HG03139 (cell line): ENCODE results near the gene OLFM4.
"Not testable (repeated sequence)": the region's sequence is repeated elsewhere in the genome, so short reads cannot be mapped to it uniquely, and the experiment has no call there.

Experiments
- ATAC-seq: cut with Tn5 transposase; IDR thresholded peaks from one replicate; pipeline ENCODE4 v1.9.1; 2021; ENCODE audit not compliant: unreplicated experiment

The OLFM4 gene

DNA sequence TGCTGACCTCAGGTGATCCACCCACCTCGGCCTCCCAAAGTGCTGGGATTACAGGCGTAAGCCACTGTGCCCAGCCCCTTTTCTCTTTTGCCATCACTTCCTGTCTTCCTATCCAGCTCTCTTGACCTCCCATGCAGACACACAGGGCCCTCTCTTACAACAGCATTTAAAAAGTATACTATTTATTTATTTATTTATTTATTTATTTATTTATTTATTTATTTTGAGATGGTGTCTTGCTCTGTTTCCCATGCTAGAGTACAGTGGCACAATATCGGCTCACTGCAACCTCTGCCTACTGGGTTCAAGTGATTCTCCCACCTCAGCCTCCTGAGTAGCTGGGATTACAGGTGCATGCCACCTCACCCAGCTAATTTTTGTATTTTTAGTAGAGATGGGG lies 14.6 kb upstream of the OLFM4 start:
- not testable (repeated sequence) for ATAC-seq

DNA sequence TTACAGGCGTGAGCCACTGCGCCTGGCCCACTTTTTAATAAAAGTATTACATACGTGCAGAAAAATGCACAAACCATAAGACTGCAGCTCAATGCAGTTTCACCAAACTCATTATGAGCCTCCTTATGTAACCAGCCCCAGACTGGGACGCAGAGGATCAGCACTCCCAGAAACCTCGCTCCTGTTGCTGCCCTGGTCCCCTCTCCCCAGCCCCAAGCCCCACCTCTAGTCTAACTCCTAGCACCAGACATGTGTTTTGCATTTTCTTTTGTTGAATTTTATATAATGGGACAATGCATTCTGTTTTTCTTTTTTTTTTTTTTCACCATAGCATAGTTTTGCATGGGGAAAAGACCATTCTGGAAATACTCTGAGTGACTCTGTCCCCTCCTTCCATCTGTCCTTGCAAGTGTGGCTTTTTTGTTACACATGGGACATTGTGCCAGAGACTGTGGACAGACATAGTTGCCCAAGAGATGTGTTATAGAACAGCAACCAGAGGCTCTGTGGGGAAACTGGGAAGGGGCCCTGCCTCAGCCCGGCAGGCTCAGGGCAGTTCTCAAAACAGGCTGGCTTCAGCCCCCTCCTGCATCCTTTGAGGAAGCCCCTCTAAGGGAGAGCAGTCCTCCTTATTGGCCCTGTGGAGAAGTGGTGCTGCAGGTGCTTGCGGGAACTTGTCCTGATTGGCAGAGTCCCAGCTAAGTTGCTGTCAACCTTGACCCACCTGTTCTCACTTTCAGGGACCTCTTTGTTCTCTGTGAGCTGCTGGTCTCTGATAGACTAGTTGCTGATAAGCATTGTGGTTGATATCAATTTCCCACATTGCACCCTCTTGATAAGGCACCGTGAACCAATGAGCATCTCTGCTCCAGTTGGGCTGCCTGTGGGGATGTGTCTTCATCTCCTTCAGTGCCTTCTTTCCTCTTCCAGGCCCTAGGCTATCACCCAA lies 13.8 kb upstream of the OLFM4 start:
- ATAC-seq: no peak

DNA sequence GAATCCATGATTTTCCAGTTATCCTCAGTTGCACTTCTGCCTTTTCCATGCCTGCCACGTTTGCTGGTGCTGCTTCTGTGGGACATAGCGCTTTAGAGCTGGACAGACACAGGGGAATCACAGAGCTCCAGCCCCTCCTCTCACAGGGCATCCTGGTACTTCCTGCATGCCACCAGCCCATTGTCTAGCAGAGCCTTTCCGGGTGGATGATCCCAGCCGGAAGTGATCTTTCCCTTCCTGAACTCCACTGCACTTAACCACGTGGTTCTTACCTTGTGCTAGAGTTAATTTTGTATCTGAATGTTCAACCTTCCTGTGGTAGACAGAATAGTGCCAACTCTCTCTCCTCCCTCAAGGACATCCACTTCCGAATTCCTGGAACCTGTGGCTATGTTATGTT lies 12.6 kb upstream of the OLFM4 start:
- ATAC-seq: no peak

DNA sequence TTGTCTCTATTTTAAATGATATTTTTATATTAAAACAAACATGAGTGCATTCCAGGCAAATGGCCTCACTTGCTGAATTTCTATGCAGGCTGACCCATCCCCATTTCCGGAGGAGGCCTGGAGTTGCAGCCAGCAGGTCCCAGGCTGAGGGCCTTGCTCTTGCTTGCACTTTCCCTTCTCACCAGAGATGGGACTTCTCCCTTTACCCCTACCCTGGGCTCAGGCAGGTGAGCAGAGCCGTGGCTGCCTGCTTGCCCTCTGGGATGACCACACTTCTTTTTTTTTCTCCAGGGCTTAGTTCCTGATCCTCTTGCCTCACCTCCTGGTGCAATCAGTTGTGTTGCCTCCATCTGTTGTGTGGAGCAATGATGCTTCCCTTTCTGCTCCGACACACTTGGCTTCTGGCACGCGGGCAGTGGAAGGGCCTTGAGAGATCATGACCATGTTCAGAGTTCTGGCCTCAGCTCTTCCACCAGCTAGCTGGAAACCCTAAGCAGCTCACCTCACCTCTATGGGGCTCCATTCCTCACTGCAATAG lies 11.1 kb upstream of the OLFM4 start:
- no peak for ATAC-seq

DNA sequence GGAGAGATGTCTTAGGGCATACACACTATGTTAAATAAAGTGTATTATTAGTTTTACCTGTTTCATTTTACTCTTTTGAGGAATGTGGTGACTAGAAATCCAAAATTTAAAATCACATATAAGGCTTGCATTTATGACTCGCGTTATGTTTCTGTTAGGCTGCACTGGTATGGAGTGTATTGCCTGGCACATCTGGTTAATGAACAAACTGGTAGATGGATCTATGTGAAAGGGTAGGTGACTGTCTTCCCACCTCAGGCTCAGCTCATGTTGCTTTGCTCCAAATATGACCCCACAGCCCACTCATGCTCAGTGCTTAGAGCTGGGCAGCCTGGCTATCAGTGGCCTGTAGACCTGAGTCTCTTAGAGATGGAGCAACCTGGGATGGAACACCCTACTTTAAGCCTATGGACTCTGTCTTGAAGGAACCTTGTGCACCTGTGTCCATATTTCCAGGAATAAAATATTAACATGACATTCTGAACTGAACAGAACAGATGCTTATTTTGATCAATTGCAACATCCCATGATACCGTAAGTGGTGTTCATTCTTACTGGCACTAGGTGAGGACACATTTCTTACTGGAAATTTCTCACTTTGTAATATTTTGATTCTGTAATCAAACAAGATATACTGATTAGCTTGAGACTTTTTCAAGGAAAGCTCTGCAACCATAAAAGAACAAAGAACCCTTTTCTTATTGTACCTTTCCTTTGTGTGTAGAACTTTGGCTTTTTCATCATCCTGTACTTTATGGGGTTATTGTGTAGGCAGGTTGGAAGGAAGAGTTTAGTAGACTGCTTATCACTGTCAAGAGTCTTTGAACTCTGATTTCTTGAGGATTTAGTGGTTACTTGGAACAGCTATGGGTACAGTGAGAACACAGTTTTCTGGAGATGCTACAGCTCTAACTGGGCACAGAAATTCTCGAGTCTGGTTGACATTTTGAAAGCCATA lies 9.6 kb upstream of the OLFM4 start:
- ATAC-seq: no peak

DNA sequence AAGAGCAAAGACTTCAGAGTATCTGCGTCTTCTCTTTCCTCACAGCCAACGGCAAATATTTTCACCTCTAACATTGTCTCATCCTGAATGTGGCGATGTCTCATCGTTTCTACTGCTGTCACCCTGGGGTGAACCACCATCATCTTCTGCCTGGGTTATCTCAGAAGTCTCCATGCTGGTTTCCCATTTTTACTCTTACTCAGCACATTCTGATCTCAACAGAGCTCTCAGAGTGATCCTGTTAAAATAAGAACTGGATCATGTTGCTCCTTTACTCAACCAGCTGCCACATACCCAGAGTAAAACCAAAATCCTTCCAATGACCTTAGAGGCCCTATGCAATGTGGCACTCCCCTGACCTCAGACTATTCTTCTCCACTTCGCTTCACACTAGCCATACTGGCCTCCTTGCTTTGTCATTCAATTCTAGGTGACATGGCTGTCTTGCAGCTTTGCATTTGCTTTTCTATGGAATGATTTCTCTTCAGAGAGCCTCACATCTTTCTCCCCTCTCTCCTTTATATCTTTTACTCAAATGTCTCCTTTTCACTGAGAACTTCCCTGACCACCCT lies 7.8 kb upstream of the OLFM4 start:
- no peak for ATAC-seq

DNA sequence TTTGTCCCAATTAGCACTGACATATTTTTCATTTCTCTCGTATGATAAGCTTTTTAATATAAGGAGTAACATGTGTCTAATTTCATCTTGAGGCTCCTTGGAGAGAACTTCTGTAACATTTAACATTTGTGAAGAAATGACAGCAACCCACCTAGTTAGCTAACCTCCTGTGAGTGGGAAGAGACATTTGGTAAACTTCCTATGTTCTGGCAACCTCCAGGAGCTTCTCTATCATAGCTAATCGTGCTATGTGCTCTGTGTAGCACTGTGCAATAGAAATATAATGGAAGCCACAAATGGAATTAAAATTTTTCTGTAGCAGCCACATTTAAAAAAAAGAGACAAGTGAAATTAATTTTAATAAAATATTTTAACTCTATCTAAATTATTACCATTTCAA lies 5.4 kb upstream of the OLFM4 start:
- ATAC-seq: no peak

DNA sequence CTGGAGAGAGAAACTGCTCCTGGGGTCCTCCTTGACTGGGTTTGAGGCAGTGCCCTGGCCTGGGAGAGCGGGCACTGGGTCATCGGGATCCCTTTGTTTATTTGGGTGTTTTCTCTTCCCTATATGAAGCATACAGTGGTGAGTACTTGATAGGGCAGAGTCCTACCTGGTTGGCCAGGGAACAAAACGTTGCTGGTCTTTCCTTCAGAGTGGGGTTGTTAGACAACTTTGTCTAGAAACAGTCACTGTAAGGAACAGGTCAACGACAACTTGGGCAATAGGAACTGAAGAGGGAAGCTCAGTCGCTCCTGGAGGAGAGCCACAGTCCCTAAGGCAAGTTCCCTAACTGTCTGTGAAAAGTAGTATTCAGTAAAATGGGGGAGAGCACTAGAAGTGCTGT lies 550 bp upstream of the OLFM4 start:
- no peak for ATAC-seq

DNA sequence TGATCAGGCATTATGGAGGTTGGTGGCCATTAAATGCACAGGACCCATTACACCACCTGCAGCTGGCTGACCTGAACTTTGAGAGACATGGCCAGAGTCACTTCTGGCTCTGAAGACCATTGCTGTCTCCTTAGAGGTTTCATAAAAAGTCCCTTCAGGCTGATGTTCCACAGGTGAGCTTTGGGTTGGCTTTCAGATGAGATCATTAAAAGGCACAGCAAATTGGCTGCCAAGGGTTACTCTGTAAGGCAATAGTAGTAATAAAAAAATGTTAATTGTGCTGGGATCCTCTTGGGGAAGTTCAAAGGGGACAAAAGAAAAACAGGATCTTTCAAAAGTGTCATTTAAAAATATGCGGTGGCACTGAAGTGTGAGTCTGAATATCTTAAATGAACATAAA lies 4.2 kb downstream of the OLFM4 start:
- no peak for ATAC-seq

DNA sequence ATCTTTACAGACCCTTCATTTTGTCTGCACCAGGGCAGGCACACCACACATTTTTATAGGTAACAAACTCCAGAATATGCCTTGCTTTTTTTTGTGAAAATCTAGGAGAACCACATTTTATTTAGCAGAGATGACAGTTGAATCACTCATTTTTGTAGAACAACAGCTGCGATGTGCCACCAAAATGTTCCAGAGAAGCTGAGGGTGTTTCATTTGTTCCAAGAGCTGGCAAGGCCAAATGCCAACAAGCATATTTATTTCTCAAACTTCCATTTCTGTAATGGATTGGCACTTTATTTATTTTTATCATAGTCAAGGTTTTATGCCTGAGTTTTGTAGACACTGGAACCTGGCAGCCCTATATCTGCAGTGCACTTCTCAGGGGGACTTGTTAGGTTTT lies 10.4 kb downstream of the OLFM4 start:
- ATAC-seq: no peak

DNA sequence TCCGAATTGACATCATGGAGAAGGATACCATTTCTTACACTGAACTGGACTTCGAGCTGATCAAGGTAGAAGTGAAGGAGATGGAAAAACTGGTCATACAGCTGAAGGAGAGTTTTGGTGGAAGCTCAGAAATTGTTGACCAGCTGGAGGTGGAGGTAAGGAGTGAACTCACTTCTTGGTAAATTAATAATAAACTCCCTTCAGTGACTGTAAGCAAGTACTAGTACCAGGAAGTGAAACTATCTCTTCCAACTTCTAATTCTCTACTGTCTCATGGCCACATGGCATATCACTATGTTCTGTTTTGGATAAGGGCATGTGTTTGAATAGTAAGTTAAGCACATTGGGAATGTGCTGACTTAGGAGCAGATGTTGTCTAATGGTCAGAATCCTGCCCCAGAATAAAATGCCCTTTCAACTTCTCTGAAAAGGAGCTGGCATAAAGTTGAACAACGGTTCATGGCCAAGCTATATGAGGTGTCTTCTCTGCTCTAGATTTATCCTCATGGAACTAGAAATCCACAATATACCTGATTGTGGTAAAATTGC lies 13.4 kb downstream of the OLFM4 start:
- ATAC-seq: no peak

DNA sequence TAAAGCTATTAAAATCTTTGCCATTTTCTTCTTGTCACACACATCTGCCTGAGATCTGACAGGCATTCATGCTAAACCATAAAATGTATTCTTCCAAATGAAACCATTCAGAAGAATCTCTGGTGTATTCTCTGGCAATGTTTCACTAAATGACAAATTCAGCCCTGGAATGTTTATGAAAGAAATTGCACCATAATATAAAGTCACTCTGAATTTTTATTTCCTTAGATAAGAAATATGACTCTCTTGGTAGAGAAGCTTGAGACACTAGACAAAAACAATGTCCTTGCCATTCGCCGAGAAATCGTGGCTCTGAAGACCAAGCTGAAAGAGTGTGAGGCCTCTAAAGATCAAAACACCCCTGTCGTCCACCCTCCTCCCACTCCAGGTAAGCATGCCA lies 14.3 kb downstream of the OLFM4 start:
- ATAC-seq: no peak

DNA sequence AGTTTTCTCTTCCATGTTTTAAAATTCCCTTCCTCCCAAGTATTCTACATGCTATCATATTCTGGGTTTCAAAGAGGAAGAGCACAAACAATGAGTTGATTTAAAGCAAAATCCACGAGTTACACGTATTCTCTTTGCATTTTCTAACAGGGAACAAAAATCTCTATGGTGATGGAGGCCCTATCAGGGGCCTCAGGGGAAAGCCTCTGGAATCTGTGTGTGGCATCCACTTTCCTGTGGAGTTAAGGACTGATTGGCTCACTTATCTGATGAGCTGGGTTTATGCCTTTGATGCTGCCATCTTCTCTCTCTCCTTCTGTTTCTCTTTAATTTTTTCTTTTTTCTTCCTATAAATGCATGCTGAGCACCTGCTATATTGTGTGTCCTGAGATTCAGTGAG lies 14.8 kb downstream of the OLFM4 start:
- ATAC-seq: no peak

DNA sequence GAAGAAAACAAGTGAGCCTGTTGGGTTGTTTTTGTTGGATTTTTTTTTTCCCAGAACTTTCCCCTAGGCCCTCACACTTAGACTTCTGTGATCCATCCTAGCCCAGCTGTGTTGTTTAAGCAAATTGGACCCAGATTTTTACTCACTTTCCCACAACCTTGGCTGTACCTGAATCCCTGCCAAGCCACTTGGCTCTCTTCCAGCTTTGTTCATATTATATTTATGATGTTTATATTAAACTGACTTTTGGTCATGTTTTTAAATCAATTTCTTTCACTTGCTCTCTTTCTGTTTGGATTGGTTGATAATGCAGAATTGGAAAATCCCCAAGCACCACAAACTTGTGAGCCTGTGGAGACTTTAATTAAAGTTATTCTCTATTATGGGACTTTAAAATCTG lies 16.6 kb downstream of the OLFM4 start:
- ATAC-seq: no peak

DNA sequence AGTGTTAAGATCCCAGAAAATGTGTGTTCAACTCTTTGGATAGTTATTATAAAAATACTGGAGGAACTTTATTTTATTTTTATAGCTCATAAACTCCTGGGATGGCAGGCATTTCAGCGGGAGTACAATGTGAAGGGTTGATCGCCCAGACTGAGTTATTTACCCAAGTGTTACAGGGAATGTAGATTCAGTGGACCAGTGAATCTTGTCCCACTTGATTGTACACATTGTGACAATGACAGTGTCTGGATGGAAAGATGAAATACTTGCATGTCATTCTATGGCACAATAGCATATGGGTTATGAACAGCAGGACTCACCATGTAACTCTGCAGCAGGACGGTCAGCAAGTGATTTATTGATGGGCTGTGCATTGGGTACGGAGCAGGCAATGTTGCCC lies 20.3 kb downstream of the OLFM4 start:
- ATAC-seq: no peak

DNA sequence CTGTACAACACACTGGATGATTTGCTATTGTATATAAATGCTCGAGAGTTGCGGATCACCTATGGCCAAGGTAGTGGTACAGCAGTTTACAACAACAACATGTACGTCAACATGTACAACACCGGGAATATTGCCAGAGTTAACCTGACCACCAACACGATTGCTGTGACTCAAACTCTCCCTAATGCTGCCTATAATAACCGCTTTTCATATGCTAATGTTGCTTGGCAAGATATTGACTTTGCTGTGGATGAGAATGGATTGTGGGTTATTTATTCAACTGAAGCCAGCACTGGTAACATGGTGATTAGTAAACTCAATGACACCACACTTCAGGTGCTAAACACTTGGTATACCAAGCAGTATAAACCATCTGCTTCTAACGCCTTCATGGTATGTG lies 21.5 kb downstream of the OLFM4 start:
- ATAC-seq: no peak

DNA sequence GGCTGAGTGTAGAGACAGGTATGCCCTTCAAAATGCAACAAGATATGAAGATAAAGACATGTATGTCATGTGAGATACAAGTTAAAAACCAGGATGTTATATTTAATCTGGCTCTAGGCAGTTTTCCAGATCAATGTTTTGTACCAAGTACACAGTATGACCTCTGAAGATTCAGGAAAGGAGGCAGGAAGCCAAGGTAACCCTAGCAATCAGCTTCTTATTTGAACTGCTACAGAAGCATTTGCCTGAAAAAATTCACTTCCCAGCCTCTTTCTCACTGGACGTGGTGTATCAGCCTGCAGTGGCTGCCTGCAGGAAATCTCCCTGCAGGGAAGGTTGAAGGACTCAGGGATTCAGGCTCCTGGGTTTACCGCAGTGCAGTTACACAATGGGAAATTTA lies 24.1 kb downstream of the OLFM4 start:
- no peak for ATAC-seq

DNA sequence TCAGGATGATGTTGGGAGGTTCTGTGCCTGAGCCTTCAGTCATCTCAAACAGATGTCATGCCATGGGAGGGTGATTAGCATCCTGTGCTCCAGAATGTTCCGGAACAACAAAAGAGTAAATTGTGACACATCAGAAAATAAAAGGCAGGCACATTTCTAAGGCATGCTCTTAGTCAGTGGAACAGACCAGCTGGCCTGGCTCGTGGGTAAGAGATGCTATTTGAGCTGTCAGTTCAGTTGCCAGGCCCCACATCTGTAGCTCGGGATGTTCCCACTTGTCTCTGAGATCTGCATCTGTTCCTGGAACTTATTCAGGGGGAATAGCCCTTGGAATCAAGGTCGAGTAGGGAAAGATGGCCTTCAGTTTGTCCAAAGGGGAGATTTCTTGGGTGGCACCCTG lies 26.0 kb downstream of the OLFM4 start:
- no peak for ATAC-seq

DNA sequence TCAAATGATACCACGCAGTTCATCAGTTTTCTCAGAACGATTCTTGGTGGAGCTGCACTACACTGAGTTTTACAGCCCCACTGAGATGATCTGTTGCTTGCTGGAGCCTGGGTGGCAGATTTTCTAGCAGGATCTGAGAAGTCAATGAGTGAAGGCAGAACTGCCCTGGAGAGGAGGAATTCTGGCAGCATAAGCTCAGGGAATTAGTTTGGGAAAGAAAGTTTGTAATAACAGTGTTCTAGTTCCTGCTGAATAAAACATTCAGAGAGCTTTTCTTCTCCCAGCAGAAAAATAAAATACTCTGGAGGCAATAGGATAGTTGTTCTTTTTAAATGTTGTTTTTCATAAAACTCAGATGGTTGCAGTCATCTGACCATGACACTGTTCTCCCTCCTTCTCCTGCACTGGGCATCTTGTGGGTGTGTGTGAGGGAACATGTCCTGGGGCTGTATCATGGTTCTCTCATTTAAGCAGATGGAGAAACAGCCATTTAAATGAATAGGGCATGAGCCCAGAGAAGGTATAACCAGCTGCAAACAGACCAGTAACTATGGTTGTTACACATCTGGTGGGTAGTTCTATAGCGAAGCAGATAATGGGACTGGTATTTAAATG lies 29.6 kb downstream of the OLFM4 start:
- no peak for ATAC-seq

DNA sequence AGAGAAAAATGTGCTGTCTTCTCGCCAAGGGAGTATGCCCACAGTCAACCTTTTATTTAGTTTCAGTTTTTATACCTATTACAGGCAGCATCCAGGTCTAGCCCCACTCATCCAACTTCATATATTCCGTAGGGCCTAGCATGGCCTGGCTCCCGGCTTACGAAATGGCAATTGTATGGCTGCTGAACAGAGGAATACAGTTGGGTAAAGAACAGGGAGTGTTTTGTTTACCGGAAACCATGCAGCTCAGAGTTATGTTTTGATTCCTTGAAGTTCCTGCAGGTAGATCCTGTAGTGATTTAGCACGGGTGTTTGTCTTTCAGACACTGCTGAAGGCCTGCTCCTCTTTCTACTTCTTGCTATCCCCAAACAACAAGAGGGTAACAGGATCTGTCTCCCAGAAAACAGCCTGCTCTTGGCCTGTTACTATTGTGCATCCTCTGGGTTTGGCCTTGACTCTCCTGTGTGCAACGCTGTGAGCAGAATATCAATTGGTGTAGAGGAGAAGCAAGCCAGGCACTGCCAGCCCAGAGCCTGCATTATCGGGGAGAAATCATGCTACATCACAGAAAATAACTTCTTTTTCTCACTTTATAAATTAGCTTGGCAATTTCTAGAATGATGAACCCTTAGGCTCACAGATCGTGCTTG lies 32.4 kb downstream of the OLFM4 start:
- no peak for ATAC-seq
